Neuronal stem cell (in vitro differentiated cells): ENCODE data around the gene USP20.

Experiments
- DNase-seq: peaks from one replicate; pipeline ENCODE4 v3.0.0-alpha.2; 2013; ENCODE audit warnings: low spot score
- H2AFZ ChIP-seq: one replicate; pipeline ENCODE4 v1.6.1; 2013; ENCODE audit warnings: mild to moderate bottlenecking, low read length, inconsistent platforms
- H2AK5ac ChIP-seq: 2 replicates; pipeline ENCODE4 v1.6.1; 2013; ENCODE audit warnings: low read depth, mild to moderate bottlenecking, inconsistent platforms, low read length, moderate library complexity, mixed read lengths
- H2BK120ac ChIP-seq: 2 replicates; pipeline ENCODE4 v1.6.1; 2013; ENCODE audit warnings: low read depth, mild to moderate bottlenecking, inconsistent platforms, low read length, moderate library complexity, mixed read lengths
- H2BK12ac ChIP-seq: one replicate; pipeline ENCODE4 v1.6.1; 2013; ENCODE audit warnings: low read length, inconsistent platforms
- H2BK15ac ChIP-seq: 2 replicates; pipeline ENCODE4 v1.6.1; 2013; ENCODE audit warnings: mild to moderate bottlenecking, low read length, inconsistent platforms, mixed read lengths
- H2BK5ac ChIP-seq: one replicate; pipeline ENCODE4 v1.6.1; 2013; ENCODE audit warnings: inconsistent platforms, mild to moderate bottlenecking, low read length, moderate library complexity
- H3K14ac ChIP-seq: one replicate; pipeline ENCODE4 v1.6.1; 2013; ENCODE audit warnings: low read length, inconsistent platforms
- H3K18ac ChIP-seq: 2 replicates; pipeline ENCODE4 v1.6.1; 2013; ENCODE audit warnings: low read length, inconsistent platforms
- H3K23ac ChIP-seq: 2 replicates; pipeline ENCODE4 v1.6.1; 2013; ENCODE audit warnings: low read depth, mild to moderate bottlenecking, mixed read lengths, low read length, inconsistent platforms; ENCODE audit not compliant: poor library complexity
- H3K27ac ChIP-seq: replicated peaks from 3 replicates; pipeline ENCODE4 v1.5.1; 2013; ENCODE audit warnings: low read length, inconsistent platforms
- H3K27me3 ChIP-seq, 3 experiments: 2 replicates each; pipeline ENCODE4 v1.6.1; 2013; ENCODE audit warnings: low read length in 3 of 3, mild to moderate bottlenecking in 2 of 3, inconsistent platforms in 1 of 3, low read depth in 1 of 3, mixed read lengths in 1 of 3, moderate library complexity in 1 of 3; ENCODE audit not compliant: control insufficient read depth in 3 of 3, insufficient read depth in 3 of 3
- H3K36me3 ChIP-seq, 2 donors: replicated peaks in 1 of 2; 2 replicates each; pipeline ENCODE4 v1.6.1; 2013; ENCODE audit warnings: low read length in 2 of 2; ENCODE audit not compliant: control insufficient read depth in 2 of 2, insufficient read depth in 2 of 2
- H3K4ac ChIP-seq: 2 replicates; pipeline ENCODE4 v1.6.1; 2013; ENCODE audit warnings: inconsistent platforms, mild to moderate bottlenecking, low read length, moderate library complexity
- H3K4me1 ChIP-seq, 2 donors: 1 replicate in 1 of 2; 2 replicates in 1 of 2; pipeline ENCODE4 v1.6.1; 2013; ENCODE audit warnings: low read length in 2 of 2, low read depth in 1 of 2; ENCODE audit not compliant: control insufficient read depth in 2 of 2, insufficient read depth in 1 of 2
- H3K4me2 ChIP-seq: one replicate; pipeline ENCODE4 v1.6.1; 2013; ENCODE audit warnings: mild to moderate bottlenecking, low read length, inconsistent platforms; ENCODE audit not compliant: insufficient read depth, poor library complexity, severe bottlenecking
- H3K4me3 ChIP-seq, 2 donors: 2 replicates each; pipeline ENCODE4 v1.5.1; 2013; ENCODE audit warnings: low read length in 2 of 2, mild to moderate bottlenecking in 2 of 2, inconsistent platforms in 1 of 2, moderate library complexity in 1 of 2
- H3K79me1 ChIP-seq: one replicate; pipeline ENCODE4 v1.6.1; 2013; ENCODE audit warnings: low read depth, mild to moderate bottlenecking, inconsistent platforms, low read length, moderate library complexity
- H3K9ac ChIP-seq: one replicate; pipeline ENCODE4 v1.6.1; 2013; ENCODE audit warnings: mild to moderate bottlenecking, low read depth, low read length, inconsistent platforms; ENCODE audit not compliant: poor library complexity
- H3K9me3 ChIP-seq, 2 donors: replicated peaks in 1 of 2; 2 replicates each; pipeline versions ENCODE3 to v1.6.1; 2013; ENCODE audit warnings: low read length in 2 of 2, mild to moderate bottlenecking in 2 of 2, inconsistent platforms in 1 of 2, low read depth in 1 of 2, mixed read lengths in 1 of 2, moderate library complexity in 1 of 2; ENCODE audit not compliant: control insufficient read depth in 2 of 2, insufficient read depth in 1 of 2
- H4K8ac ChIP-seq: one replicate; pipeline ENCODE4 v1.6.1; 2013; ENCODE audit warnings: low read depth, mild to moderate bottlenecking, inconsistent platforms, low read length, moderate library complexity
- H4K91ac ChIP-seq: one replicate; pipeline ENCODE4 v1.6.1; 2013; ENCODE audit warnings: low read length, low read depth, mild to moderate bottlenecking, inconsistent platforms; ENCODE audit not compliant: poor library complexity
- WGBS, 2 donors: extraction: QIAGEN DNeasy Blood & Tissue Kit; methylation state at CpG; one replicate each; pipeline ENCODE4 v1.1.7; 2013; ENCODE audit warnings: missing lambda C conversion rate in 2 of 2, mixed read lengths in 1 of 2; ENCODE audit not compliant: insufficient read length in 2 of 2, insufficient replicate concordance in 1 of 2; ENCODE audit errors: extremely low coverage in 2 of 2; 5-methylcytosine and 5-hydroxymethylcytosine counted together

The USP20 gene

GRCh38 chr9:129814432-129815223 is 20.6 kb upstream of the USP20 start:
- Histone ChIP-seq H3K14ac (no peak overlapping the region), H3K23ac (peak overlapping the region; percentile 9), H2BK5ac (no peak overlapping the region)

GRCh38 chr9:129815278-129815677 is 20.0 kb upstream of the USP20 start:
- Histone ChIP-seq H3K27me3 (no peaks in the 10 kb centered on the region), H3K36me3 (peaks cover 43 to 88% of the 10 kb centered on the region in 2 donors), H2BK15ac (no peak overlapping the region), H3K23ac (peak overlapping the region; percentile 58), H3K18ac (no peak overlapping the region), H4K8ac (no peak overlapping the region), H3K9ac (peak overlapping the region; percentile 50), H3K14ac (no peak overlapping the region), H4K91ac (no peak overlapping the region), H2BK12ac (no peak overlapping the region), H3K4me3 (peak overlapping the region in 1 of 2 donors; percentile 37), H2AFZ (no peak overlapping the region), H3K79me1 (peaks cover 5% of the 10 kb centered on the region), H3K27ac (no peak overlapping the region), H3K9me3 (no peaks in the 10 kb centered on the region), H3K4me1 (no peaks in the 10 kb centered on the region), H2BK120ac (no peak overlapping the region), H3K4me2 (no peak overlapping the region), H2BK5ac (no peak overlapping the region), H3K4ac (no peak overlapping the region), H2AK5ac (no peak overlapping the region)
- no peak for DNase-seq
- no CpG with 5 or more reads among the region's 11 CpGs for WGBS, 2 donors

More at GRCh38 chr9:129814432-129815223, 20.6 kb upstream of the USP20 start:
- Histone ChIP-seq H3K4me1 (no peaks in the 10 kb centered on the region), H3K36me3 (peaks cover 44 to 92% of the 10 kb centered on the region in 2 donors), H3K79me1 (peaks cover 5% of the 10 kb centered on the region), H3K27ac (no peak overlapping the region), H3K4me2 (no peak overlapping the region), H4K91ac (no peak overlapping the region), H2BK12ac (no peak overlapping the region), H3K4me3 (no peak overlapping the region), H3K18ac (no peak overlapping the region), H2AK5ac (no peak overlapping the region), H3K9ac (no peak overlapping the region), H2AFZ (no peak overlapping the region), H3K9me3 (no peaks in the 10 kb centered on the region), H2BK15ac (no peak overlapping the region), H3K4ac (no peak overlapping the region), H3K27me3 (no peaks in the 10 kb centered on the region), H2BK120ac (no peak overlapping the region), H4K8ac (no peak overlapping the region)
- DNase-seq = no peak
- no CpG with 5 or more reads among the region's 17 CpGs for WGBS, 2 donors

DNA sequence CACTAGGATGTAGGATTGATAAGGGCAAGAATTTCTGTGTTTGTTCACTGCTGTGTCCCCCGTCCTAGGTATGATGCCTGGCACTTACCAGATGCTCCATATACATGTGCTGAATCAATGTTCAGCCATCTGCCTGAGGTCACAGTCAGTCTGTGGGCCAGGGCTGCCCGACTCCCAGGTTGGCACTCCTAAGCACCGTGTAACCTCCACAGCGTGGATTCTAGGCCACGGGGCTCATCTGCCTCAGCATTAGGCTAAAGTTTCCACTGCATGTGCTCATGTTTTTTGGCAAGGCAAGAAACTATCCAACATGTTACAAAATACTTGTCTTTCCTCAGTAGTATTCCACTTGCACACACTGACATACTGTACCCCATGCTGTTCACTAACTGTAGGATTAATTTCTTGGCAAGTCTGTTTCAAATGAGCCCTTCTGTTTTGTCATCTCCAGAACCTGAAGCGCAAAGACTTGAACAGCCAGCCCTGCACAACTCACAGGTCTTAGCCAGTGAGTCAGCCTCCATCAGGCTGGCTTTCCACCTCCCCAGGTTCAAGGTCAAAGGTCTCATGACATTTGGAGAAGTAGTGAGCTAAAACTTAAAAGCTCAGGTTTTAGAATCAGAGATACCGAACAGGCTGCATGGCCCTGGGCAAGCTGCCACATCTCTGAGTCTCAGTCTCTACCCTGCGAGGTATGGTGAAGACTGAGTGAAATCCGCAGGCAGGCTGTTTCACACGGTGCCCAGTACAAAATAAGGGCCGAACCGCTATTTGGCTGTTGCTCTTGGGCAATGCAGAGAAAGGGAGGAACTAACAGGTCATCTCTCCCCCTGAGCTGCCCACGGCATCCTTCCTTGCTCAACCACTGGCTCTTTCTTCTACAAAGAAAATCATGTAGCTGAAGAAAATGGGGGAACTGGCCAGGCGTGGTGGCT is 18.5 kb upstream of the USP20 start:
- no CpG with 5 or more reads among the region's 14 CpGs for WGBS, 2 donors
- H3K4ac ChIP-seq = no peak overlapping the region
- H2BK15ac ChIP-seq = no peak overlapping the region
- H3K23ac ChIP-seq = no peak overlapping the region
- H3K27ac ChIP-seq = no peak overlapping the region
- no peaks in the 10 kb centered on the region for H3K4me1 ChIP-seq
- H3K36me3 ChIP-seq = peaks cover 50 to 89% of the 10 kb centered on the region in 2 donors
- H2AK5ac ChIP-seq = no peak overlapping the region
- no peaks in the 10 kb centered on the region for H3K9me3 ChIP-seq
- no peak overlapping the region for H3K9ac ChIP-seq
- no peak overlapping the region for H3K4me2 ChIP-seq
- H2BK12ac ChIP-seq = no peak overlapping the region
- no peak overlapping the region for H2AFZ ChIP-seq
- H4K8ac ChIP-seq = no peak overlapping the region
- no peak overlapping the region for H3K4me3 ChIP-seq
- no peak overlapping the region for H2BK120ac ChIP-seq
- no peak for DNase-seq
- peaks cover 5% of the 10 kb centered on the region for H3K79me1 ChIP-seq
- H3K18ac ChIP-seq = no peak overlapping the region
- H3K14ac ChIP-seq = no peak overlapping the region
- H3K27me3 ChIP-seq = no peaks in the 10 kb centered on the region
- H2BK5ac ChIP-seq = no peak overlapping the region
- no peak overlapping the region for H4K91ac ChIP-seq
